Thyroid gland (tissue), 4 donors: Measurements from ENCODE around the gene PACS1.

ENCODE experiments used
- CTCF ChIP-seq, 6 experiments: fragments of 200-600 bp in 3 of 6; fragments of 450-650 bp in 3 of 6; sonication (generic) in 3 of 6; IDR thresholded peaks; one replicate each; pipeline ENCODE4 v1.5.1; 2016 to 2019; ENCODE audit warnings: antibody characterized with exemption in 6 of 6, mild to moderate bottlenecking in 2 of 6, inconsistent platforms in 1 of 6, moderate library complexity in 1 of 6
- POLR2A ChIP-seq, 2 donors: fragments of 450-650 bp; IDR thresholded peaks; one replicate each; pipeline ENCODE4 v1.6.1; 2017; ENCODE audit warnings: antibody characterized with exemption in 2 of 2, mild to moderate bottlenecking in 2 of 2, moderate library complexity in 1 of 2

- TF ChIP-seq CTCF (IDR thresholded peaks at IDR 0.05), result no peak
- no peak for TF ChIP-seq POLR2A (IDR thresholded peaks at IDR 0.05)
Observed at GRCh38 chr11:66194391-66194790, 124.3 kb downstream of the PACS1 start.
